Mesendoderm (in vitro differentiated cells): ENCODE data around the gene TTC3.

Source experiments
- DNase-seq: peaks from one replicate; pipeline ENCODE4 v3.0.0; 2013
- H2AK5ac ChIP-seq: 2 replicates; pipeline ENCODE4 v1.6.1; 2013; ENCODE audit warnings: low read length, inconsistent platforms
- H2BK120ac ChIP-seq: 2 replicates; pipeline ENCODE4 v1.6.1; 2013; ENCODE audit warnings: low read depth, mild to moderate bottlenecking, low read length, moderate library complexity, mixed read lengths
- H2BK15ac ChIP-seq: replicated peaks from 2 replicates; pipeline ENCODE4 v1.6.1; 2013; ENCODE audit warnings: low read depth, mild to moderate bottlenecking, moderate library complexity
- H2BK5ac ChIP-seq: 2 replicates; pipeline ENCODE4 v1.6.1; 2013; ENCODE audit warnings: low read length, inconsistent platforms
- H3K18ac ChIP-seq: 2 replicates; pipeline ENCODE4 v1.6.1; 2013; ENCODE audit warnings: mild to moderate bottlenecking, low read length, mixed read lengths
- H3K23ac ChIP-seq: one replicate; pipeline ENCODE4 v1.6.1; 2013; ENCODE audit warnings: low read length
- H3K27ac ChIP-seq: 2 replicates; pipeline ENCODE4 v1.5.1; 2013; ENCODE audit warnings: low read depth, mild to moderate bottlenecking, inconsistent platforms, low read length, moderate library complexity
- H3K27me3 ChIP-seq: 2 replicates; pipeline ENCODE4 v1.6.1; 2013; ENCODE audit warnings: low read length, control low read depth, mild to moderate bottlenecking, inconsistent platforms; ENCODE audit not compliant: insufficient read depth, poor library complexity
- H3K36me3 ChIP-seq: 2 replicates; pipeline ENCODE4 v1.6.1; 2013; ENCODE audit warnings: low read length, inconsistent platforms; ENCODE audit not compliant: control insufficient read depth, insufficient read depth
- H3K4ac ChIP-seq: one replicate; pipeline ENCODE4 v1.6.1; 2013; ENCODE audit warnings: low read depth, mild to moderate bottlenecking, low read length, moderate library complexity
- H3K4me1 ChIP-seq: 2 replicates; pipeline ENCODE4 v1.6.1; 2013; ENCODE audit warnings: low read depth, low read length, inconsistent platforms; ENCODE audit not compliant: control insufficient read depth
- H3K4me2 ChIP-seq: 2 replicates; pipeline ENCODE4 v1.6.1; 2013; ENCODE audit warnings: low read length
- H3K4me3 ChIP-seq: 2 replicates; pipeline ENCODE4 v1.5.1; 2013; ENCODE audit warnings: mild to moderate bottlenecking, low read length
- H3K56ac ChIP-seq: one replicate; pipeline ENCODE4 v1.6.1; 2013; ENCODE audit warnings: low read length
- H3K79me1 ChIP-seq: 2 replicates; pipeline ENCODE4 v1.6.1; 2013; ENCODE audit warnings: low read length, inconsistent platforms
- H3K79me2 ChIP-seq: 2 replicates; pipeline ENCODE4 v1.6.1; 2013; ENCODE audit warnings: mild to moderate bottlenecking, low read length; ENCODE audit not compliant: control insufficient read depth, insufficient read depth
- H3K9ac ChIP-seq: 2 replicates; pipeline ENCODE4 v1.6.1; 2013; ENCODE audit warnings: low read length, inconsistent platforms
- H4K5ac ChIP-seq: one replicate; pipeline ENCODE4 v1.6.1; 2013; ENCODE audit warnings: low read length
- H4K8ac ChIP-seq: one replicate; pipeline ENCODE4 v1.6.1; 2013; ENCODE audit warnings: low read depth, mild to moderate bottlenecking, control low read depth, low read length, moderate library complexity
- WGBS: extraction: QIAGEN DNeasy Blood & Tissue Kit; methylation state at CpG from one replicate; pipeline ENCODE4 v1.1.7; 2013; ENCODE audit warnings: low lambda C conversion rate, missing lambda C conversion rate; ENCODE audit not compliant: insufficient coverage; ENCODE audit errors: extremely low coverage; 5-methylcytosine and 5-hydroxymethylcytosine counted together

TTC3 gene

GRCh38 chr21:37088186-37088735 is 15.2 kb downstream of the TTC3 start:
- Histone ChIP-seq H3K23ac (no peak overlapping the region), H3K56ac (no peak overlapping the region), H3K4me3 (no peak overlapping the region), H4K8ac (no peak overlapping the region), H3K4ac (no peak overlapping the region), H3K27ac (no peak overlapping the region), H3K4me1 (no peaks in the 10 kb centered on the region), H2AK5ac (no peak overlapping the region), H3K36me3 (no peaks in the 10 kb centered on the region), H2BK120ac (no peak overlapping the region), H3K79me1 (peaks cover 9% of the 10 kb centered on the region), H3K79me2 (no peaks in the 10 kb centered on the region), H3K9ac (no peak overlapping the region), H4K5ac (no peak overlapping the region), H2BK5ac (no peak overlapping the region), H2BK15ac (no peak overlapping the region), H3K18ac (no peak overlapping the region), H3K27me3 (no peaks in the 10 kb centered on the region), H3K4me2 (no peak overlapping the region)
- no CpG with 5 or more reads among the region's 5 CpGs for WGBS
- no peak for DNase-seq

GRCh38 chr21:37093977-37094376 is 20.9 kb downstream of the TTC3 start:
- no peak overlapping the region for H3K4ac ChIP-seq
- H3K4me2 ChIP-seq, result no peak overlapping the region
- H4K8ac ChIP-seq, result no peak overlapping the region

DNA sequence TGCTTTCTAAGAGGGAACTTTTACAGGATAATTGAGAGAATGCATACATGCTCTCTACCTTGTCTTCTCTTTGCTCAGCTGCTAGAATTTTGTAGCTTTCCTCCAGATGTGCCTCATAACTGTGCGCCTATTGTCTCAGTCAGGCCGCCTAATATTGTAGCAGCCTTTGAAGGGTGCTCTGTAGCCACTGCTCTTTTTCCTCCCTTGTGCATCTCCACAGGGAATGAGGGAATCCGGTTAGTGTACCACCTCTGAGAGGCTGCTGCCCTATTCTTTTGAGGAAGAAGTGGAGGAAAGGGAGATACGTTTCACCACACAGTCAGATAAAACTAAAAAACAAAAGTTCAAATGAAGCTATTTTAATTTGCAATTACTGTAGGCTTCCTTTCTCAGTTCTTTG is 22.8 kb downstream of the TTC3 start:
- Histone ChIP-seq H2BK15ac (no peak overlapping the region), H3K9ac (no peak overlapping the region), H3K18ac (no peak overlapping the region), H3K4me2 (no peak overlapping the region), H3K79me1 (no peaks in the 10 kb centered on the region), H3K27ac (no peak overlapping the region), H3K36me3 (no peaks in the 10 kb centered on the region), H3K4me1 (no peaks in the 10 kb centered on the region), H3K23ac (no peak overlapping the region), H2AK5ac (no peak overlapping the region), H3K4ac (no peak overlapping the region), H2BK120ac (no peak overlapping the region), H3K79me2 (no peaks in the 10 kb centered on the region), H3K27me3 (no peaks in the 10 kb centered on the region), H3K4me3 (no peak overlapping the region), H4K5ac (no peak overlapping the region), H3K56ac (no peak overlapping the region), H2BK5ac (no peak overlapping the region), H4K8ac (no peak overlapping the region)
- no peak for DNase-seq
- WGBS, result no CpG with 5 or more reads among the region's 4 CpGs

More at GRCh38 chr21:37093977-37094376, 20.9 kb downstream of the TTC3 start:
- no peak overlapping the region for H3K18ac ChIP-seq
- H2BK120ac ChIP-seq, result no peak overlapping the region
- H4K5ac ChIP-seq, result no peak overlapping the region
- H3K9ac ChIP-seq, result no peak overlapping the region
- H2BK5ac ChIP-seq, result no peak overlapping the region
- H3K23ac ChIP-seq, result no peak overlapping the region
- no peak overlapping the region for H3K4me3 ChIP-seq
- no peaks in the 10 kb centered on the region for H3K79me2 ChIP-seq
- no peak for DNase-seq
- H3K27me3 ChIP-seq, result no peaks in the 10 kb centered on the region
- no peak overlapping the region for H2BK15ac ChIP-seq
- no peak overlapping the region for H2AK5ac ChIP-seq
- H3K36me3 ChIP-seq, result no peaks in the 10 kb centered on the region
- H3K27ac ChIP-seq, result no peak overlapping the region
- H3K4me1 ChIP-seq, result no peaks in the 10 kb centered on the region
- H3K56ac ChIP-seq, result no peak overlapping the region
- no peaks in the 10 kb centered on the region for H3K79me1 ChIP-seq

- no peak overlapping the region for H3K27ac ChIP-seq
- WGBS, result no CpG with 5 or more reads among the region's 2 CpGs
- H2BK15ac ChIP-seq, result no peak overlapping the region
- no peaks in the 10 kb centered on the region for H3K36me3 ChIP-seq
- H3K56ac ChIP-seq, result no peak overlapping the region
- H4K8ac ChIP-seq, result no peak overlapping the region
- H3K79me1 ChIP-seq, result no peaks in the 10 kb centered on the region
- no peak overlapping the region for H3K18ac ChIP-seq
- no peak overlapping the region for H3K4me3 ChIP-seq
- no peak overlapping the region for H2BK120ac ChIP-seq
- H3K79me2 ChIP-seq, result no peaks in the 10 kb centered on the region
- no peak for DNase-seq
- no peak overlapping the region for H3K4me2 ChIP-seq
- H3K9ac ChIP-seq, result no peak overlapping the region
- H3K23ac ChIP-seq, result no peak overlapping the region
- no peak overlapping the region for H4K5ac ChIP-seq
- H3K4ac ChIP-seq, result no peak overlapping the region
- H2AK5ac ChIP-seq, result no peak overlapping the region
- H2BK5ac ChIP-seq, result no peak overlapping the region
- no peaks in the 10 kb centered on the region for H3K4me1 ChIP-seq
- no peaks in the 10 kb centered on the region for H3K27me3 ChIP-seq
These were observed 25.7 kb downstream of the TTC3 start for GRCh38 chr21:37098751-37099150.

- no CpG with 5 or more reads among the region's 6 CpGs for WGBS
- H3K4me2 ChIP-seq, result no peak overlapping the region
- H2BK15ac ChIP-seq, result no peak overlapping the region
- no peaks in the 10 kb centered on the region for H3K36me3 ChIP-seq
- H3K18ac ChIP-seq, result no peak overlapping the region
- no peaks in the 10 kb centered on the region for H3K4me1 ChIP-seq
- H3K23ac ChIP-seq, result no peak overlapping the region
- H4K5ac ChIP-seq, result no peak overlapping the region
- DNase-seq, result no peak
- no peak overlapping the region for H3K4ac ChIP-seq
- H3K56ac ChIP-seq, result no peak overlapping the region
- H2BK5ac ChIP-seq, result no peak overlapping the region
- H3K27ac ChIP-seq, result no peak overlapping the region
- no peaks in the 10 kb centered on the region for H3K27me3 ChIP-seq
- H2AK5ac ChIP-seq, result no peak overlapping the region
- no peak overlapping the region for H2BK120ac ChIP-seq
- no peak overlapping the region for H3K9ac ChIP-seq
- no peak overlapping the region for H3K4me3 ChIP-seq
- H3K79me1 ChIP-seq, result no peaks in the 10 kb centered on the region
- no peaks in the 10 kb centered on the region for H3K79me2 ChIP-seq
- no peak overlapping the region for H4K8ac ChIP-seq
These were observed 27.3 kb downstream of the TTC3 start for GRCh38 chr21:37100316-37100715.

GRCh38 chr21:37101384-37101783 is 28.3 kb downstream of the TTC3 start:
- WGBS, result no CpG with 5 or more reads among the region's 1 CpG
- Histone ChIP-seq H3K27ac (no peak overlapping the region), H3K4me2 (no peak overlapping the region), H3K4ac (no peak overlapping the region), H3K36me3 (no peaks in the 10 kb centered on the region), H4K5ac (no peak overlapping the region), H3K9ac (no peak overlapping the region), H3K4me1 (no peaks in the 10 kb centered on the region), H2AK5ac (no peak overlapping the region), H3K27me3 (no peaks in the 10 kb centered on the region), H3K79me2 (no peaks in the 10 kb centered on the region), H3K79me1 (no peaks in the 10 kb centered on the region), H2BK5ac (no peak overlapping the region), H3K56ac (no peak overlapping the region), H4K8ac (no peak overlapping the region), H2BK15ac (no peak overlapping the region), H2BK120ac (no peak overlapping the region), H3K18ac (no peak overlapping the region), H3K4me3 (no peak overlapping the region), H3K23ac (no peak overlapping the region)
- DNase-seq, result no peak
